HFF-Myc (cell line): ENCODE results near the gene CTNNA2.

Source experiments
- DNase-seq: peaks from one replicate; pipeline ENCODE4 v3.0.0-alpha.2; 2011; ENCODE audit warnings: low read depth; ENCODE audit errors: extremely low read depth
- H3K4me3 ChIP-seq: replicated peaks from 2 replicates; pipeline ENCODE4 v1.5.1; 2011; ENCODE audit warnings: low read depth, mild to moderate bottlenecking, control low read depth, low read length
- TF ChIP-seq, protein P1 (sequence below): IDR thresholded peaks from 2 replicates; pipeline ENCODE4 v1.5.1; 2012; ENCODE audit warnings: mild to moderate bottlenecking, low read depth, low read length, control low read depth; ENCODE audit errors: missing control alignments

Gene CTNNA2

GRCh38 chr2:79578952-79579351 is 66.1 kb downstream of the CTNNA2 start:
- no peak overlapping the region for H3K4me3 ChIP-seq
- no peak for DNase-seq
- TF ChIP-seq, protein P1, sequence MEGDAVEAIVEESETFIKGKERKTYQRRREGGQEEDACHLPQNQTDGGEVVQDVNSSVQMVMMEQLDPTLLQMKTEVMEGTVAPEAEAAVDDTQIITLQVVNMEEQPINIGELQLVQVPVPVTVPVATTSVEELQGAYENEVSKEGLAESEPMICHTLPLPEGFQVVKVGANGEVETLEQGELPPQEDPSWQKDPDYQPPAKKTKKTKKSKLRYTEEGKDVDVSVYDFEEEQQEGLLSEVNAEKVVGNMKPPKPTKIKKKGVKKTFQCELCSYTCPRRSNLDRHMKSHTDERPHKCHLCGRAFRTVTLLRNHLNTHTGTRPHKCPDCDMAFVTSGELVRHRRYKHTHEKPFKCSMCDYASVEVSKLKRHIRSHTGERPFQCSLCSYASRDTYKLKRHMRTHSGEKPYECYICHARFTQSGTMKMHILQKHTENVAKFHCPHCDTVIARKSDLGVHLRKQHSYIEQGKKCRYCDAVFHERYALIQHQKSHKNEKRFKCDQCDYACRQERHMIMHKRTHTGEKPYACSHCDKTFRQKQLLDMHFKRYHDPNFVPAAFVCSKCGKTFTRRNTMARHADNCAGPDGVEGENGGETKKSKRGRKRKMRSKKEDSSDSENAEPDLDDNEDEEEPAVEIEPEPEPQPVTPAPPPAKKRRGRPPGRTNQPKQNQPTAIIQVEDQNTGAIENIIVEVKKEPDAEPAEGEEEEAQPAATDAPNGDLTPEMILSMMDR: no peak

- TF ChIP-seq, protein P1: no peak
- no peak for DNase-seq
- no peak overlapping the region for H3K4me3 ChIP-seq
These were observed 67.3 kb downstream of the CTNNA2 start for GRCh38 chr2:79580175-79580574.

GRCh38 chr2:79585701-79586433 is 73.0 kb downstream of the CTNNA2 start:
- no peak overlapping the region for H3K4me3 ChIP-seq
- no peak for DNase-seq
- TF ChIP-seq, protein P1: no peak

GRCh38 chr2:79591281-79591680 is 78.4 kb downstream of the CTNNA2 start:
- DNase-seq: no peak
- no peak overlapping the region for H3K4me3 ChIP-seq
- TF ChIP-seq, protein P1: no peak

DNA sequence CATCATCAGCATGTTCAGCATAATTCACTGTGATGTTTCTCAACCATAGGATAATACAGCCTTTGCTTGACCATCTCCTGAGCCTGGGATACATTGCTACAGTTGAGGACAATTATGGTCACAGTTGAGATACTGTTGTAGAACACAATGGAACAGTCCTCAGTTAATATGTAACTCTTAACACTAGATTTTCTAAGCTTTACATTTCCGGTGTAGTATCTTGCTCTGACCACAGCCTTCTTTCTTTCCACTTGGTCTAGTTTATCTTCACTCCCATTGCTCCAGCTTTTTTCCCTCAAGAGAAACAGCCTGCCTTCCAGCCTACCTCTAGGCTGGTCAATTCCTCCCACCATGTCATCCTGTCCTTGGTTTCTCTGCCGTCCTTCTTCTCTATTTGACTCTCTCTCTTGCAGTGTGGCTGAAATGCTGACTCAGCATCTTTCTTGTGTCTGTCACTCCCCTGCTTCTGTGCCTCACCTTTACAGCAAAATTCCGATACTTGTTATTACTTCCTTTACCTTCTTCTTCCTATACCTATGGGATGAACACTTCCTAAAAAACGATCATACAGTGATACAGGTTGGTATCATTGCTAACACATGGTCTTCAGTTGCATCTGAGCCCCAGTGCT is 80.5 kb downstream of the CTNNA2 start:
- TF ChIP-seq, protein P1: no peak
- no peak for DNase-seq
- H3K4me3 ChIP-seq: no peak overlapping the region

DNA sequence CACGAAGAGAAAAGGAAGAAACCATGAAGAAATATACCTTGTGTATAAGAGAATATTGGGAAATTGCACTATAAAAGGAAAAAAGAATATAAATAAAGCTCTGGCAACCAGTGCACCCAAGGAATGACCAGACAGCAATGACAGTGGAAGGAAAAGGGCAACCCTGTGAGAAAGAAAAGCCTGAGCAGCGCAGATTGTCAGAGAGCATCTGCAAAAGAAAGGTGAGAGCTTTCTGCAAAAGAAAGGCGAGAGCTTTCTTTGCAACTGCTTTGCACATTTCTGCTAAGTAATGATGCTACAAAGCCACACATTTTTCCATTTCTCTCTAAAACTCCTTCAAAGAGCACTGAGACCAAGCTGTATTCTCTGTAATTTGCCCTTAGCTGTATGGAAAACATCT is 83.6 kb downstream of the CTNNA2 start:
- H3K4me3 ChIP-seq: no peak overlapping the region
- DNase-seq: no peak
- TF ChIP-seq, protein P1: no peak
